ENCODE data around the gene RNF183. TPM values are rescaled to one million over a fixed set of nuclear protein-coding genes. Genes with fewer than 3 reads are reported as not detected.

RNF183 gene
- total RNA-seq, 1 experiment from 2014 or later, result not detected

GRCh38 chr9:113348437-113348836, 45.3 kb upstream of the RNF183 start:
- ATAC-seq, result no peak
- no peaks in the 10 kb centered on the region for H3K9me3 ChIP-seq (ENCODE audit: control insufficient read depth, insufficient read depth, low read depth, low read length)
- H3K27ac ChIP-seq (ENCODE audit: low read length), result no peak overlapping the region
- in situ Hi-C loops (cut with HindIII; ENCODE audit: low pct_unique_long_range_greater_than_20kb, low sequenced_read_pairs) (no loop called here), intact Hi-C loops (cut with micrococcal nuclease; ENCODE audit: unreplicated experiment) (no loop called here)
- 0 out of 2 replicates have a peak, but pooled peaks cover 3% of the 10 kb centered on the region for H3K4me1 ChIP-seq (ENCODE audit: control insufficient read depth, insufficient read depth, low read length)
- no TSS peak for BruUV-seq (replicated peaks)
- ChIA-PET POLR2A (no interaction called here), CTCF (interaction anchor here (0.6 kb wide), 1 partner anchor 53 kb away, joined by 3 read pairs; no protein-coding TSS in a partner anchor)
- DNase-seq (ENCODE audit: low read depth, low spot score), result no peak
- no peak overlapping the region for H3K4me3 ChIP-seq (ENCODE audit: low read depth in 2 of 2, low read length in 2 of 2)
- H3K36me3 ChIP-seq (ENCODE audit: control insufficient read depth, insufficient read depth, low read length), result no peaks in the 10 kb centered on the region
- H3K27me3 ChIP-seq (ENCODE audit: control insufficient read depth, insufficient read depth, low read length), result peaks cover 14% of the 10 kb centered on the region
- TF ChIP-seq SIN3A (IDR thresholded peaks at IDR 0.05; ENCODE audit: borderline replicate concordance, insufficient read depth, low read depth, low read length), result no peak
- TF ChIP-seq POLR2AphosphoS5 (IDR thresholded peaks at IDR 0.05; ENCODE audit: low read depth, low read length), result no peak
- TF ChIP-seq REST (IDR thresholded peaks at IDR 0.05; ENCODE audit: insufficient read depth in 1 of 2, low read depth in 2 of 2, low read length in 1 of 2), result no peak
- TF ChIP-seq TCF7L2 (IDR thresholded peaks at IDR 0.05; ENCODE audit: low read depth, low read length), result no peak
- no peak; the same call in 1 of the 2 replicates for TF ChIP-seq CTCF (IDR thresholded peaks at IDR 0.05)

- H3K27me3 ChIP-seq (ENCODE audit: control insufficient read depth, insufficient read depth, low read length), result peaks cover 10% of the 10 kb centered on the region
- no peaks in the 10 kb centered on the region for H3K36me3 ChIP-seq (ENCODE audit: control insufficient read depth, insufficient read depth, low read length)
- ChIA-PET CTCF (interaction anchor here (0.5 kb wide), 1 partner anchor 65 kb away, joined by 8 read pairs; the partner anchor contains the start of genes C9orf43 and POLE3), POLR2A (no interaction called here)
- H3K4me3 ChIP-seq (ENCODE audit: low read depth in 2 of 2, low read length in 2 of 2), result no peak overlapping the region
- no peak overlapping the region for H3K27ac ChIP-seq (ENCODE audit: low read length)
- 0 out of 2 replicates have a peak, but pooled peaks cover 3% of the 10 kb centered on the region for H3K4me1 ChIP-seq (ENCODE audit: control insufficient read depth, insufficient read depth, low read length)
- no peaks in the 10 kb centered on the region for H3K9me3 ChIP-seq (ENCODE audit: control insufficient read depth, insufficient read depth, low read depth, low read length)
- TF ChIP-seq POLR2AphosphoS5 (IDR thresholded peaks at IDR 0.05; ENCODE audit: low read depth, low read length), result no peak
- intact Hi-C loops (cut with micrococcal nuclease; ENCODE audit: unreplicated experiment) (no loop called here), in situ Hi-C loops (cut with HindIII; ENCODE audit: low pct_unique_long_range_greater_than_20kb, low sequenced_read_pairs) (no loop called here)
- ATAC-seq, result no peak
- DNase-seq (ENCODE audit: low read depth, low spot score), result no peak
- no TSS peak for BruUV-seq (replicated peaks)
These were observed 42.5 kb upstream of the RNF183 start for GRCh38 chr9:113345671-113346070.

GRCh38 chr9:113345190-113345589, 42.0 kb upstream of the RNF183 start:
- in situ Hi-C loops (cut with HindIII; ENCODE audit: low pct_unique_long_range_greater_than_20kb, low sequenced_read_pairs), result no loop called here
- no TSS peak for BruUV-seq (replicated peaks)
- no peak overlapping the region for H3K27ac ChIP-seq (ENCODE audit: low read length)
- H3K27me3 ChIP-seq (ENCODE audit: control insufficient read depth, insufficient read depth, low read length), result peaks cover 6% of the 10 kb centered on the region
- ATAC-seq (no peak), DNase-seq (ENCODE audit: low read depth, low spot score) (no peak)
- no peaks in the 10 kb centered on the region for H3K36me3 ChIP-seq (ENCODE audit: control insufficient read depth, insufficient read depth, low read length)
- TF ChIP-seq REST (IDR thresholded peaks at IDR 0.05; ENCODE audit: insufficient read depth in 1 of 2, low read depth in 2 of 2, low read length in 1 of 2) (no peak), TCF7L2 (IDR thresholded peaks at IDR 0.05; ENCODE audit: low read depth, low read length) (no peak), CTCF (IDR thresholded peaks at IDR 0.05) (no peak), POLR2AphosphoS5 (IDR thresholded peaks at IDR 0.05; ENCODE audit: low read depth, low read length) (no peak), SIN3A (IDR thresholded peaks at IDR 0.05; ENCODE audit: borderline replicate concordance, insufficient read depth, low read depth, low read length) (no peak)
- no peaks in the 10 kb centered on the region for H3K9me3 ChIP-seq (ENCODE audit: control insufficient read depth, insufficient read depth, low read depth, low read length)
- POLR2A ChIA-PET, result no interaction called here
- H3K4me1 ChIP-seq (ENCODE audit: control insufficient read depth, insufficient read depth, low read length), result 0 out of 2 replicates have a peak, but pooled peaks cover 3% of the 10 kb centered on the region
- no peak overlapping the region for H3K4me3 ChIP-seq (ENCODE audit: low read depth in 2 of 2, low read length in 2 of 2)
- intact Hi-C loops (cut with micrococcal nuclease; ENCODE audit: unreplicated experiment), result no loop called here
- CTCF ChIA-PET, result no interaction called here
